Psoas muscle (tissue), 8 donors: ENCODE results near the gene DAND5. TPM values are rescaled to one million over a fixed set of nuclear protein-coding genes. Genes with fewer than 3 reads are reported as not detected.
"Not testable (repeated sequence)": the region's sequence is repeated elsewhere in the genome, so short reads cannot be mapped to it uniquely, and the experiment has no call there.

Experiments
- ATAC-seq, 4 donors: fragments of 200-7000 bp; cut with Tn5 transposase; one replicate each; pipeline ENCODE4 v1.9.1; 2020; ENCODE audit warnings: moderate library complexity in 3 of 4, mild to moderate bottlenecking in 2 of 4
- DNase-seq, 2 donors: peaks; one replicate each; pipeline ENCODE4 v3.0.0-alpha.2; 2020
- H3K27ac ChIP-seq: fragments of 200-600 bp; one replicate; pipeline ENCODE4 v1.8.0; 2022
- H3K27me3 ChIP-seq, 3 donors: fragments of 200-600 bp in 1 of 3; one replicate each; pipeline versions ENCODE4 v1.6.1 to v1.8.0; 2013 to 2022; ENCODE audit warnings: low read length in 2 of 3, mild to moderate bottlenecking in 2 of 3, moderate library complexity in 1 of 3; ENCODE audit not compliant: insufficient read depth in 3 of 3
- H3K36me3 ChIP-seq, 2 donors: fragments of 200-600 bp in 1 of 2; one replicate each; pipeline versions ENCODE4 v1.6.1 to v1.8.0; 2013 to 2022; ENCODE audit warnings: low read depth in 1 of 2, mild to moderate bottlenecking in 1 of 2, moderate library complexity in 1 of 2; ENCODE audit not compliant: insufficient read depth in 1 of 2
- H3K4me1 ChIP-seq: fragments of 200-600 bp; one replicate; pipeline ENCODE4 v1.8.0; 2022
- H3K4me3 ChIP-seq: fragments of 200-600 bp; one replicate; pipeline ENCODE4 v1.8.0; 2022; ENCODE audit warnings: mild to moderate bottlenecking
- H3K9me3 ChIP-seq: fragments of 200-600 bp; one replicate; pipeline ENCODE4 v1.8.0; 2022
- WGBS, 3 donors: extraction: QIAGEN DNeasy Blood & Tissue Kit; methylation state at CpG; one replicate each; pipeline versions ENCODE4 v1.1.6 to v1.1.7; 2013; 5-methylcytosine and 5-hydroxymethylcytosine counted together
- intact Hi-C, 2 donors: fragments of 100-400 bp; cut with DNase I; formaldehyde crosslinking; loops; one replicate each; pipeline versions ENCODE4 v1.11.0 to v1.14.2; 2022
- polyA plus RNA-seq, 3 donors: library from polyadenylated mRNA; stranded (reverse); fragments of 200-250 nt; gene quantifications; one replicate each; pipeline ENCODE4 v1.2.3, GENCODE V29; 2013
- total RNA-seq, 4 donors: library from RNA; stranded (reverse); fragmentation: NEBNext Ultra II Directional in 2 of 4; extraction: Animal tissue kit (Norgen Biotek cat#: 25700) in 2 of 4; gene quantifications; one replicate each; pipeline versions ENCODE4 v1.2.1 to v1.2.4, GENCODE V29; 2021 to 2023
- TF ChIP-seq, protein P1 (sequence below): fragments of 200-600 bp; IDR thresholded peaks from one replicate; pipeline ENCODE4 v1.8.0; 2022; ENCODE audit warnings: antibody characterized with exemption
- donor health status: healthy with polysubstance abuse.
- donor health status: DM: no; HTN: no; CAD: no; lungs with moderate emphysema.
- donor health status: Bipolar disorder and iron deficiency.
- donor health status: healthy.
- donor health status: DM: yes; HTN: yes; CAD: no.
- donor health status: DM: no; HTN: no; CAD: no.
- donor health status: DM: no; HTN: no; CAD: no.
- donor health status: DM: yes; HTN: yes; CAD: no.

Gene DAND5
- total and polyA plus RNA-seq, 7 donors: 0.26 TPM; not detected in 6

DNA sequence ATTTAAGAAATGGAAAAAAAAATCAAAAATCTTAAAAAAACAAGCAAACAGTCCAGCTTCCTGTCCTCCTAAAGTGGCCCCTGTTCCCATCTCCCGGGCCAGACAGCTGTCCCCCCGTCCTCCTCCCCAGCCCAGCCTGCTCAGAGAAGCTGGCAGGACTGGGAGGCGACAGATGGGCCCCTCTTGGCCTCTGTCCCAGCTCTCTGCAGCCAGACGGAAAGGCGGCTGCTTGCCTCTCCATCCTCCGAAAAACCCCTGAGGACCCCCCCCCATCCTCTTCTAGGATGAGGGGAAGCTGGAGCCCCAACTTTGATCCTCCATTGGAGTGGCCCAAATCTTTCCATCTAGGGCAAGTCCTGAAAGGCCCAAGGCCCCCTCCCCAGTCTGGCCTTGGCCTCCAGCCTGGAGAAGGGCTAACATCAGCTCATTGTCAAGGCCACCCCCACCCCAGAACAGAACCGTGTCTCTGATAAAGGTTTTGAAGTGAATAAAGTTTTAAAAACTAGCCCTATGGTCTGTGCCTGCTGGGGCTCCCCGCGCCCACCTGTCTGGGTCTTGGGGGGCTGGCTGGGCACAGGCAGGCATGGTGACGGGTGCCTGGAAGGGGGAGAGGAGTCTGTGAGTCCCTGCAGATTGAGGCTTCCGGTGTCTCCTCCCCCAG, 16.1 kb upstream of the DAND5 start:
- H3K4me3 ChIP-seq: no peak overlapping the region
- peaks cover 20 to 64% of the 10 kb centered on the region in 2 donors for H3K36me3 ChIP-seq
- H3K27ac ChIP-seq: peak overlapping the region; percentile 98
- TF ChIP-seq, protein P1, sequence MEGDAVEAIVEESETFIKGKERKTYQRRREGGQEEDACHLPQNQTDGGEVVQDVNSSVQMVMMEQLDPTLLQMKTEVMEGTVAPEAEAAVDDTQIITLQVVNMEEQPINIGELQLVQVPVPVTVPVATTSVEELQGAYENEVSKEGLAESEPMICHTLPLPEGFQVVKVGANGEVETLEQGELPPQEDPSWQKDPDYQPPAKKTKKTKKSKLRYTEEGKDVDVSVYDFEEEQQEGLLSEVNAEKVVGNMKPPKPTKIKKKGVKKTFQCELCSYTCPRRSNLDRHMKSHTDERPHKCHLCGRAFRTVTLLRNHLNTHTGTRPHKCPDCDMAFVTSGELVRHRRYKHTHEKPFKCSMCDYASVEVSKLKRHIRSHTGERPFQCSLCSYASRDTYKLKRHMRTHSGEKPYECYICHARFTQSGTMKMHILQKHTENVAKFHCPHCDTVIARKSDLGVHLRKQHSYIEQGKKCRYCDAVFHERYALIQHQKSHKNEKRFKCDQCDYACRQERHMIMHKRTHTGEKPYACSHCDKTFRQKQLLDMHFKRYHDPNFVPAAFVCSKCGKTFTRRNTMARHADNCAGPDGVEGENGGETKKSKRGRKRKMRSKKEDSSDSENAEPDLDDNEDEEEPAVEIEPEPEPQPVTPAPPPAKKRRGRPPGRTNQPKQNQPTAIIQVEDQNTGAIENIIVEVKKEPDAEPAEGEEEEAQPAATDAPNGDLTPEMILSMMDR: no peak
- H3K4me1 ChIP-seq: peaks cover 65% of the 10 kb centered on the region
- WGBS, 3 donors: 18 to 24% (median 18%) methylated on average over 10 to 11 of the region's 11 CpGs
- DNase-seq (no peak), ATAC-seq (no peak)
- H3K27me3 ChIP-seq: no peaks in the 10 kb centered on the region
- intact Hi-C loops: no loop called here
- no peaks in the 10 kb centered on the region for H3K9me3 ChIP-seq

DNA sequence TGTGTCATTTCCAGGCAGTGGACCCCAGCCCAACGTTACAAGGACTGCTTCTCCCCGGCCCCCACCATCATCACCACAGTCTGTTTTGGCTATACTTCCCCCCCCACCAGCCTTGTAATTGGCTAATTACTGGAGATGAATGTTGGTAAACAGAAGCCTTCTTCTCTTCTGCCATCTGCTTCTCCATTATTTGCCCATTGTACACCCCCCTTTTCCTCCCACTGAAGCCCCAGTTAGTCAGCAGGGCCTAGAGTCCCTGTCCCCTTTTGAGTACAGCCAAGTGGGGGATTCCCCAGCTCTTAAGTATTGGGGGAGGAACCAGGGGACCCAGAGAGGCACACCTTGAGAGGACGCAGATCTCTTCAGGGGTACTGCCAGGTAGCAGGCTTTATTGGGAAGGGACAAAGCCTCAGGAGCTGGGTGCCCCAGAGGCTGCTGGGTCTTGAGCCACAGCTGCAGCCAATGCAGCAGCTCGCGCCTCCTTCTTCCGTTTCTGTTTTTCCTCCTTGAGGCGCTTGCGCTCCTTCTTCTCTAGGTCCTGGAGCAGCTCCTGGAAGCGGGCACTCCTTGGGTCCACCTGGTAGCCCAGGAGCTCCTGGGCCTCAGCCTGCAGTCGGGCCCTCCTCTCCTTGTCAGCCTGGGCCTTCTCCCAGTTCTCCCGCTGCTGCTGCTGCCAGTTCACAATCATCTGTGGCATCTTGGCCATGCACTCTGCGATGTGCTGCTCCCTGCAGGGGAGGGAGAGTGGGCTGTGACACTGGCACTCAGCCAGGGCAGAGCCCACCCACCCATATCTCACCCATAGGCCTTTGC, 15.4 kb upstream of the DAND5 start:
- DNase-seq: no peak
- peaks cover 57% of the 10 kb centered on the region for H3K4me1 ChIP-seq
- 32 to 44% (median 33%) methylated on average over 12 of the region's 12 CpGs for WGBS, 3 donors
- TF ChIP-seq, protein P1: no peak
- ATAC-seq: peak in 1 of 4 donors; percentile 2
- no peaks in the 10 kb centered on the region for H3K9me3 ChIP-seq
- peak overlapping the region; percentile 30 for H3K4me3 ChIP-seq
- H3K27me3 ChIP-seq: no peaks in the 10 kb centered on the region
- intact Hi-C loops: no loop called here
- peak overlapping the region; percentile 98 for H3K27ac ChIP-seq
- H3K36me3 ChIP-seq: peaks cover 13 to 57% of the 10 kb centered on the region in 2 donors

DNA sequence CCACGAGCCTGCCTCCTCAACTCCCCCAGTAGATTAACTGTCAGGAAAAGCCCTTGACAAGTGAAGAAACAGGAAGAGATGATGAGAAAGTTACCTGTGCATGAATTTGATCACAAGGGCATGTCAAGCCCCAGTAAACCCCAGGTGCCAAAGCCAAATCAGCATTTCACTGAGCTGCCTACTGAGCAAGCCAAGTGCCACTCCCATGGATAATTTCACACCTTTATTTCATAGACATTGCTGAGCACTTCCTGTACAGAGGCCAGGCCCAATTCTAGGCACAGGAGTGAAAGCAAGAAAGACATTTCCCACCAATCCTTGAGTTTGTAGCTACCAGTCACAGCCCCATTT, 14.8 kb upstream of the DAND5 start:
- ATAC-seq (no peak), DNase-seq (no peak)
- Histone ChIP-seq H3K36me3 (peaks cover 13 to 51% of the 10 kb centered on the region in 2 donors), H3K4me3 (peak overlapping the region; percentile 30), H3K27ac (peak overlapping the region; percentile 98), H3K4me1 (peaks cover 52% of the 10 kb centered on the region), H3K27me3 (no peaks in the 10 kb centered on the region), H3K9me3 (no peaks in the 10 kb centered on the region)
- TF ChIP-seq, protein P1: no peak
- WGBS, 3 donors: 29 to 33% (median 30%) methylated on average over 1 of the region's 1 CpG
- intact Hi-C loops: no loop called here

DNA sequence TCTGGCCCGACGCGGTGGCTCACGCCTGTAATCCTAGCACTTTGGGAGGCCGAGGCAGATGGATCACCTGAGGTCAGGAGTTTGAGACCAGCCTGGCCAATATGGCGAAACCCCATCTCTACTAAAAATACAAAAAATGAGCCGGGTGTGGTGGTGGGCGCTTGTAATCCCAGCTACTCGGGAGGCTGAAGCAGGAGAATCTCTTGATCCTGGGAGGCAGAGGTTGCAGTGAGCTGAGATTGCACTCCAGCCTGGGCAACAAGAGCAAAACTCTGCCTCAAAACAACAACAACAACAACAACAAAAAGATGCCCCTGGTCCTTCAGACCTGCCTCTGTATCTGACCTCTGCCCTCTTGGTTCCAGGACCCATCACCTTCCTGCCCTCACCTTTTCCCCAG, 13.8 kb upstream of the DAND5 start:
- WGBS, 3 donors: 77 to 81% (median 78%) methylated on average over 9 of the region's 9 CpGs
- Histone ChIP-seq H3K27ac (peak overlapping the region; percentile 98), H3K4me3 (peak overlapping the region; percentile 87), H3K36me3 (peaks cover 13 to 41% of the 10 kb centered on the region in 2 donors), H3K4me1 (peaks cover 46% of the 10 kb centered on the region)
- not testable (repeated sequence) for ATAC-seq, H3K9me3 ChIP-seq, H3K27me3 ChIP-seq, DNase-seq
- intact Hi-C loops: loop anchor here in 1 of 2 donors (5.0 kb wide), 1 partner anchor 63 kb away; the partner anchor contains the start of gene GCDH

DNA sequence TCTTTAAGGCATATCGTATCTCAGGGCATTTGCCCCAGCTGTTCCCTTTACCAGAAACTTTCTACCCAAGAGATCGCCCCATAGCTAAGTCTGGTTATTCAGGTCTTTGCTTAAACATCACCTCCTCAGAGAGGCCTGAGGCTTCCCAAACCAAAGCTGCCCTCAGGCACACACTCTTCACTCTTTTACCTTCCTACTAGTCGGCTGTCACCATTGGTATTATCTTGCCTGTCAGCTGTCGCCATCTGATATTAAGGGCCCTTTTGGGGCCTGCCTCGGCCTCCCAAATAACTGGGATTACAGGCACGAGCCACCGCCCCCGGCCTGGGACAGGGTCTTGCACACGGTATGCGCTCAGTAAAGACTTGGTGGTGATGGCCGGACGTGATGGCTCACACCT, 13.4 kb upstream of the DAND5 start:
- TF ChIP-seq, protein P1: no peak
- H3K4me1 ChIP-seq: peaks cover 42% of the 10 kb centered on the region
- intact Hi-C loops: loop anchor here in 1 of 2 donors (5.0 kb wide), 1 partner anchor 64 kb away; the partner anchor contains the start of gene GCDH
- no peak for DNase-seq
- H3K9me3 ChIP-seq: no peaks in the 10 kb centered on the region
- peak overlapping the region; percentile 92 for H3K27ac ChIP-seq
- H3K4me3 ChIP-seq: peak overlapping the region; percentile 87
- H3K36me3 ChIP-seq: peaks cover 12 to 37% of the 10 kb centered on the region in 2 donors
- ATAC-seq: no peak
- H3K27me3 ChIP-seq: no peaks in the 10 kb centered on the region
- WGBS, 3 donors: 33 to 49% (median 39%) methylated on average over 12 of the region's 12 CpGs
